GM12878 (cell line): ENCODE measurements around the gene CAMKMT. TPM values are rescaled to one million over a fixed set of nuclear protein-coding genes. Genes with fewer than 3 reads are reported as not detected.

Experiments used
- ATAC-seq: fragments of 200-7000 bp; cut with Tn5 transposase; 3 replicates; pipeline ENCODE4 v1.9.1; 2020; ENCODE audit warnings: mild to moderate bottlenecking, moderate library complexity
- BruUV-seq: library from RNA; stranded (reverse); fragments of 400-500 nt; replicated peaks from 2 replicates; lab custom pipeline; 2021; lab: Mats Ljungman, UMichigan
- CTCF ChIA-PET: fragments of 300-600 bp; sonication (Branson Sonifier 250); formaldehyde crosslinking; extraction: SDS; loops from one replicate; lab custom pipeline; 2021; ENCODE audit warnings: inconsistent platforms; lab: Yijun Ruan, JAX
- POLR2A ChIA-PET: fragments of 350-600 bp; formaldehyde crosslinking; extraction: SDS; loops from one replicate; lab custom pipeline; 2021; ENCODE audit warnings: inconsistent platforms; lab: Charles Lee
- RAD21 ChIA-PET: fragments of 300-600 bp; sonication (Branson Sonifier 250); formaldehyde crosslinking; loops from one replicate; lab custom pipeline; 2023; ENCODE audit warnings: antibody characterized with exemption; ENCODE audit not compliant: unreplicated experiment; lab: Charles Lee
- SMC1A ChIA-PET: fragments of 300-600 bp; sonication (Branson Sonifier 250); formaldehyde crosslinking; loops from one replicate; lab custom pipeline; 2023; ENCODE audit not compliant: unreplicated experiment, uncharacterized antibody; lab: Charles Lee
- DNase-seq: peaks from one replicate; pipeline ENCODE4 v3.0.0-alpha.2; 2011; ENCODE audit warnings: low read depth, low spot score
- FAIRE-seq: peaks from 3 replicates; lab custom pipeline; 2011; peaks lifted over from hg19 to GRCh38; lab: Jason Lieb, UNC
- H2AFZ ChIP-seq: 2 replicates; pipeline ENCODE4 v1.6.0; 2011; ENCODE audit warnings: low read depth, low read length, control low read depth; ENCODE audit not compliant: control insufficient read depth
- H3K27ac ChIP-seq: 2 replicates; pipeline ENCODE4 v1.5.1; 2011; ENCODE audit warnings: control low read depth; ENCODE audit not compliant: control insufficient read depth, insufficient read depth
- H3K27me3 ChIP-seq, 2 experiments: replicated peaks in 1 of 2; 2 replicates each; pipeline versions ENCODE4 v1.6.0 to v1.6.1; 2011; ENCODE audit warnings: low read length in 1 of 2; ENCODE audit not compliant: control insufficient read depth in 2 of 2, insufficient read depth in 2 of 2
- H3K36me3 ChIP-seq, 2 experiments: 2 replicates each; pipeline ENCODE4 v1.5.1; 2011; ENCODE audit warnings: low read length in 1 of 2; ENCODE audit not compliant: control insufficient read depth in 2 of 2, insufficient read depth in 2 of 2
- H3K4me1 ChIP-seq: 2 replicates; pipeline ENCODE4 v1.6.1; 2011; ENCODE audit warnings: mild to moderate bottlenecking, low read length, moderate library complexity, mixed read lengths; ENCODE audit not compliant: control insufficient read depth, insufficient read depth
- H3K4me2 ChIP-seq: 2 replicates; pipeline ENCODE4 v1.6.0; 2011; ENCODE audit warnings: control low read depth; ENCODE audit not compliant: control insufficient read depth, insufficient read depth
- H3K4me3 ChIP-seq: fragments of 200-600 bp; sonication (generic); 2 replicates; pipeline ENCODE4 v1.5.1; 2016
- H3K79me2 ChIP-seq: 2 replicates; pipeline ENCODE4 v1.6.0; 2011; ENCODE audit warnings: low read length; ENCODE audit not compliant: control insufficient read depth, insufficient read depth
- H3K9ac ChIP-seq: 2 replicates; pipeline ENCODE4 v1.8.0; 2011; ENCODE audit warnings: low read length, control low read depth, mixed read lengths; ENCODE audit not compliant: control insufficient read depth, insufficient read depth
- H3K9me3 ChIP-seq: replicated peaks from 3 replicates; pipeline ENCODE4 v1.5.1; 2011; ENCODE audit warnings: mild to moderate bottlenecking, low read length; ENCODE audit not compliant: control insufficient read depth, insufficient read depth
- H4K20me1 ChIP-seq: 2 replicates; pipeline ENCODE4 v1.6.0; 2011; ENCODE audit not compliant: control insufficient read depth, insufficient read depth
- FOS ChIP-seq: IDR thresholded peaks from 3 replicates; pipeline ENCODE4 v1.6.1; 2011; ENCODE audit warnings: borderline replicate concordance; ENCODE audit not compliant: insufficient read length; ENCODE audit errors: extremely low read depth
- GABPA ChIP-seq: IDR thresholded peaks from 2 replicates; pipeline ENCODE4 v1.6.1; 2014; ENCODE audit warnings: antibody characterized with exemption, low read depth, mild to moderate bottlenecking, inconsistent platforms
- RCOR1 ChIP-seq: conservative IDR thresholded peaks from 2 replicates; pipeline ENCODE4 v1.6.1; 2012; ENCODE audit warnings: low read depth, low read length, improper control_type of control experiment
- SUPT20H ChIP-seq: IDR thresholded peaks from 2 replicates; pipeline ENCODE4 v1.6.1; 2011; ENCODE audit warnings: low read depth, mild to moderate bottlenecking, low read length, moderate library complexity, borderline replicate concordance; ENCODE audit not compliant: control insufficient read depth
- TAF1 ChIP-seq: IDR thresholded peaks from 2 replicates; pipeline ENCODE4 v1.6.1; 2011; ENCODE audit warnings: mild to moderate bottlenecking, low read depth, low read length, borderline replicate concordance
- WGBS: methylation state at CpG from one replicate; pipeline ENCODE4 v1.1.6; 2016; ENCODE audit warnings: low lambda C conversion rate; ENCODE audit not compliant: insufficient replicate concordance, insufficient coverage; ENCODE audit errors: missing lambda C conversion rate; 5-methylcytosine and 5-hydroxymethylcytosine counted together
- in situ Hi-C: fragments of 300-500 bp; cut with MboI; formaldehyde crosslinking; loops from 9 replicates; pipeline ENCODE4 v1.14.3; 2018; ENCODE audit warnings: mixed read lengths
- intact Hi-C: fragments of 100-400 bp; cut with micrococcal nuclease; formaldehyde crosslinking; loops from one replicate; pipeline ENCODE4 v1.14.2; 2022; ENCODE audit not compliant: unreplicated experiment
- polyA plus RNA-seq, 11 experiments: library from polyadenylated mRNA; depleted of rRNA in 4 of 11; unstranded in 6 of 11; stranded (reverse) in 5 of 11; fragments of >200 nt; fragmentation: Nextera tagmentation in 4 of 11; fragmentation: Illumina TruSeq in 1 of 11; extraction: Ambion mirVana in 4 of 11; extraction: Trizol in 1 of 11; gene quantifications; 1 replicate in 1 of 11; 2 replicates in 10 of 11; pipeline versions ENCODE4 v1.2.1 to v1.2.3, GENCODE V29; 2011 to 2016; ENCODE audit warnings: inconsistent platforms in 2 of 11, missing spikeins in 2 of 11, low read depth in 1 of 11
- total RNA-seq, 4 experiments: library from RNA; depleted of rRNA in 3 of 4; stranded (reverse); fragments of >200 nt in 3 of 4; fragmentation: Illumina TruSeq in 1 of 4; extraction: Trizol in 1 of 4; gene quantifications; 2 replicates each; pipeline versions ENCODE4 v1.2.1 to v1.2.3, GENCODE V29; 2013 to 2021
- TF ChIP-seq, protein P1 (sequence below): fragments of 450-650 bp; IDR thresholded peaks from 2 replicates; pipeline ENCODE4 v1.6.1; 2017; ENCODE audit warnings: mild to moderate bottlenecking, moderate library complexity
- TF ChIP-seq, protein P2 (sequence below): fragments of 450-650 bp; IDR thresholded peaks from 2 replicates; pipeline ENCODE4 v1.6.1; 2017; ENCODE audit warnings: low read depth, mild to moderate bottlenecking, moderate library complexity

Gene CAMKMT
- total and polyA plus RNA-seq, 10 of the 15 experiments (the other 5 are each of a cell fraction or from before 2014, with no cell fraction given), result 2.7 to 16.0 (median 11.8) TPM

DNA sequence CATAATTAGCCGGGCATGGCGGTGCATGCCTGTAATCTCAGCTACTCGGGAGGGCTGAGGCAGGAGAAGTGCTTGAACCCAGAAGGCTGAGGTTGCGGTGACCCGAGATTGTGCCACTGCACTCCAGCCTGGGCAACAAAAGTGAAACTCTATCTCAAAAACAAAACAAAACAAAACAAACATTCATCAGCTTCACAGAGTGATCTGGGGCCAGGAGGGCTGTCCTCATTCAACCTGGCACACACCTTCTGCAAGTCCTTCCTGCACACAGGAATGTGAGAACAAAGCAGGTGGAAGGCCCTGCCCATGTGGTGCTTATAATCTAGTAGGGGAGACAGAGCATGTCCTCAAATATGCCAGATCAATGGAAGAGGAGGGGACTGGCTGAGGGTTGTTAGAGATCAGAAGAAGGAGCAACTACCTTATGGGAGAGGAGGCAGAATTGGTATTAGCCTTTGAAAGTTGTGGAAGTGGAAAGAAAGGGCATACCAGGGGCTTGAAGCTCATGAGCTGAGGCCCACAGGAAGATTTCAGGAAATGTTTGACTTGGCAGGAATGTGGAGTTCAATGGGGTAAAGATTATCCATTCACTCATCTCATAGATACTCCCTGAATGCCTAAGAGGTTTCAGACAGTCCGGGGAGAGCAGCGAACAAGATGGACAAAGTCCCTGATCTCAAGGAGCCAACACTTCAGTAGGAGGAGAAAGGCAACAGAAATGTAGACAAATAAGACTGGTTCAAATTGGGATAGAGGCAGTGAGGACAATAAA, 424.5 kb downstream of the CAMKMT start (continued):
- TF ChIP-seq, protein P1, sequence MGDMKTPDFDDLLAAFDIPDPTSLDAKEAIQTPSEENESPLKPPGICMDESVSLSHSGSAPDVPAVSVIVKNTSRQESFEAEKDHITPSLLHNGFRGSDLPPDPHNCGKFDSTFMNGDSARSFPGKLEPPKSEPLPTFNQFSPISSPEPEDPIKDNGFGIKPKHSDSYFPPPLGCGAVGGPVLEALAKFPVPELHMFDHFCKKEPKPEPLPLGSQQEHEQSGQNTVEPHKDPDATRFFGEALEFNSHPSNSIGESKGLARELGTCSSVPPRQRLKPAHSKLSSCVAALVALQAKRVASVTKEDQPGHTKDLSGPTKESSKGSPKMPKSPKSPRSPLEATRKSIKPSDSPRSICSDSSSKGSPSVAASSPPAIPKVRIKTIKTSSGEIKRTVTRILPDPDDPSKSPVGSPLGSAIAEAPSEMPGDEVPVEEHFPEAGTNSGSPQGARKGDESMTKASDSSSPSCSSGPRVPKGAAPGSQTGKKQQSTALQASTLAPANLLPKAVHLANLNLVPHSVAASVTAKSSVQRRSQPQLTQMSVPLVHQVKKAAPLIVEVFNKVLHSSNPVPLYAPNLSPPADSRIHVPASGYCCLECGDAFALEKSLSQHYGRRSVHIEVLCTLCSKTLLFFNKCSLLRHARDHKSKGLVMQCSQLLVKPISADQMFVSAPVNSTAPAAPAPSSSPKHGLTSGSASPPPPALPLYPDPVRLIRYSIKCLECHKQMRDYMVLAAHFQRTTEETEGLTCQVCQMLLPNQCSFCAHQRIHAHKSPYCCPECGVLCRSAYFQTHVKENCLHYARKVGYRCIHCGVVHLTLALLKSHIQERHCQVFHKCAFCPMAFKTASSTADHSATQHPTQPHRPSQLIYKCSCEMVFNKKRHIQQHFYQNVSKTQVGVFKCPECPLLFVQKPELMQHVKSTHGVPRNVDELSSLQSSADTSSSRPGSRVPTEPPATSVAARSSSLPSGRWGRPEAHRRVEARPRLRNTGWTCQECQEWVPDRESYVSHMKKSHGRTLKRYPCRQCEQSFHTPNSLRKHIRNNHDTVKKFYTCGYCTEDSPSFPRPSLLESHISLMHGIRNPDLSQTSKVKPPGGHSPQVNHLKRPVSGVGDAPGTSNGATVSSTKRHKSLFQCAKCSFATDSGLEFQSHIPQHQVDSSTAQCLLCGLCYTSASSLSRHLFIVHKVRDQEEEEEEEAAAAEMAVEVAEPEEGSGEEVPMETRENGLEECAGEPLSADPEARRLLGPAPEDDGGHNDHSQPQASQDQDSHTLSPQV, result no peak

DNA sequence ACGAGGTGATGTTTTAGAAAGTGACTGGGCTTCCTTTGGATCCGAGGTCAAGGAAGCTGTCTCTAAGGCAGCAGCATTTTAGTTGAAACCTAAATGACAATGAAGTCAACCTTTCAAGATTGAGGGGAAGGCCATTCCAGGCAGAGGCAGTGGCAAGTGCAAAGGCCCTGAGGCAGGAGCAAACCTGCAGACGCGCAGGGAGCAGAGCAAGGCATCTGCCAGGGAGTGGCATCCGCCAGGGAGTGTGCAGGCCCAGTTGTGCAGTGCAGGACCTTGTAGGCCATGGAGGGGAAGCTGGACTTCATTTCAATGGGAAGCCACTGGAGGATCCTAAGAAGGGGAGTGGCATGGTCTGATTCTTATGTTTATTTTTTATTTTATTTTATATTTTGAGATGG, 425.1 kb downstream of the CAMKMT start:
- no TSS peak for BruUV-seq
- ATAC-seq (no peak), FAIRE-seq (no peak), DNase-seq (no peak)
- H3K4me2 ChIP-seq, result no peak overlapping the region
- no peaks in the 10 kb centered on the region; the same call in 1 of the 3 replicates for H3K9me3 ChIP-seq
- ChIA-PET CTCF (no interaction called here), RAD21 (no interaction called here), SMC1A (interaction anchor here (0.6 kb wide), 1 partner anchor 170 kb away, joined by 3 read pairs; no protein-coding TSS in a partner anchor), POLR2A (no interaction called here)
- no peaks in the 10 kb centered on the region for H3K36me3 ChIP-seq
- H2AFZ ChIP-seq, result no peak overlapping the region
- H3K27ac ChIP-seq, result no peak overlapping the region
- 69% methylated on average over 5 of the region's 5 CpGs for WGBS
- no peak overlapping the region for H3K4me3 ChIP-seq
- H3K27me3 ChIP-seq, result no peaks in the 10 kb centered on the region
- H3K4me1 ChIP-seq, result no peaks in the 10 kb centered on the region
- H3K79me2 ChIP-seq, result no peaks in the 10 kb centered on the region
- intact Hi-C loops (no loop called here), in situ Hi-C loops (no loop called here)
- no peak overlapping the region for H3K9ac ChIP-seq
- H4K20me1 ChIP-seq, result no peaks in the 10 kb centered on the region
- no peak for TF ChIP-seq TAF1
- no peak for TF ChIP-seq GABPA
- TF ChIP-seq, protein P1, result no peak
- TF ChIP-seq FOS, result no peak
- TF ChIP-seq SUPT20H, result no peak
- TF ChIP-seq RCOR1, result no peak
- TF ChIP-seq, protein P2, sequence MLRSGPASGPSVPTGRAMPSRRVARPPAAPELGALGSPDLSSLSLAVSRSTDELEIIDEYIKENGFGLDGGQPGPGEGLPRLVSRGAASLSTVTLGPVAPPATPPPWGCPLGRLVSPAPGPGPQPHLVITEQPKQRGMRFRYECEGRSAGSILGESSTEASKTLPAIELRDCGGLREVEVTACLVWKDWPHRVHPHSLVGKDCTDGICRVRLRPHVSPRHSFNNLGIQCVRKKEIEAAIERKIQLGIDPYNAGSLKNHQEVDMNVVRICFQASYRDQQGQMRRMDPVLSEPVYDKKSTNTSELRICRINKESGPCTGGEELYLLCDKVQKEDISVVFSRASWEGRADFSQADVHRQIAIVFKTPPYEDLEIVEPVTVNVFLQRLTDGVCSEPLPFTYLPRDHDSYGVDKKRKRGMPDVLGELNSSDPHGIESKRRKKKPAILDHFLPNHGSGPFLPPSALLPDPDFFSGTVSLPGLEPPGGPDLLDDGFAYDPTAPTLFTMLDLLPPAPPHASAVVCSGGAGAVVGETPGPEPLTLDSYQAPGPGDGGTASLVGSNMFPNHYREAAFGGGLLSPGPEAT, result no peak
